COLO829 (cell line): ENCODE data around the gene RBM25.
"Not testable (repeated sequence)": the region's sequence is repeated elsewhere in the genome, so short reads cannot be mapped to it uniquely, and the experiment has no call there.

Experiments
- DNase-seq: peaks from one replicate; pipeline ENCODE4 v3.0.0; 2012; ENCODE audit warnings: low spot score

Gene RBM25

GRCh38 chr14:73058224-73058921 is at the start of gene RBM25:
TSS of gene RBM25 (plus strand) at chr14:73058534. CDS start at chr14:73071642, 13,108 bp downstream.
- DNase-seq = peak; percentile 97

GRCh38 chr14:73011189-73011588 is 47.1 kb upstream of the RBM25 start:
- DNase-seq = not testable (repeated sequence)

GRCh38 chr14:73014105-73014504 is 44.2 kb upstream of the RBM25 start:
- DNase-seq = peak; percentile 97

GRCh38 chr14:73015552-73015951 is 42.8 kb upstream of the RBM25 start:
- DNase-seq = not testable (repeated sequence)

- DNase-seq = not testable (repeated sequence)
Observed at GRCh38 chr14:73016011-73016410, 42.3 kb upstream of the RBM25 start.

DNA sequence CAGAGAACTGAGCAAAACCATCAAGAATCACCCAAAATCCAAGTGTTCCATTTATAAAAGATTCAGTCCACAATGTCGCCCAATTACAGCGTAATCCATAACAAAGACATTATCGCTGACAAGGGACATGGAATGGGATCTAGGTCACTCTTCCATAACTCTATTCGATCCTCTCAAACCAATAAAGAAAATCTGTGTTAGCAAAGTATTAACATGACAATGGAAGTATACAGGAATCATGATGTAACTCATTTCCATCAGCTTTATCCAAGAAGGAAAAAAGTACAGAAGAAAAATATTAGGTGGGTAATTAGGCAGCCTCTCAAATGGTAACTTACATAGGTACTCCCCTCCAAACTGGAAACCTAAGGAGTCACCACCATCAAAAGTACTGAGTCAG is 36.3 kb upstream of the RBM25 start:
- no peak for DNase-seq

DNA sequence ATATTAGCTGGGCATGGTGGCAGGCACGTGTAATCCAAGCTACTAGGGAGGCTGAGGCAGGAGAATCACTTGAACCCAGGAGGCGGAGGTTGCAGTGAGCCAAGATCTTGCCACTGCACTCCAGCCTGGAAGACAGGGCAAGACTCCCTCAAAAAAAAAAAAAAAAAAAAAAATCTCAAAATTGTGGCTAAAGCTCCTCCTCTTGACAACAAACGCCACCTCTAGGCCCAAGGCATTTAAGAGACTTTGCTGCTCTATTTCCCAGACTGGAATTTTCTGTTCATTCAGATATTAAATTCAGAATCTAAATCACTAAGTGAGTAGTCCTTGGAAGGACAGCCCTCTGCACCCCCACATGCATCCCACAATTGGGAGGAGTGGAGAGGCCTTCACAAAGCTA is 32.8 kb upstream of the RBM25 start:
- no peak for DNase-seq

DNA sequence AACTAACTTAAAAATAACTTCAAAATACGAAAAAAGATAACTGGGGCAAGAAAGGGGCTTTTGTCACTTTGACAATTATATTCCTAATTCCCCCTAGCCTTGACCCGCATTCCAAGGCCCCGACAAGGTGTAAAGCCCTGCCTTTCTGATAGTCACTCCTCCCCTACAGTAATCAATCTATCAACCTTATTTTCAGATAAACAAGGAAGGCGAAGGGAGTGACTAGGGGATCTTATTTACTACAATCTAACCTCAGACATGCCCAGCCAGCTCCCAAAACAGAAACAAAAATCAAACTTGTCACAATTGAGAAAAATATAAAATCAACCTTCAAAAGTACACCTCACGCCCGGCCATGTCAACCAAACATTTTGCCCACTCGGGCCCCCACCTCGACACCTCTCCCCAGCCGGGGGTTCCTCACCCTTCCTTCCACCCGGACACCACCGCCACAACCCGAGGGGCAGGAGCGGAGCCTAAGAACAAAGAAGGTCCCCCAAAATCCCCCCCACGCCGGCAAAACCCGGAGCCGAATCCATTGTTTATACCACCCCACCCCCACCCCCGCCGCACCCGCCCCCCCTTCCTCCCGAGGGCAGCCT is 32.0 kb upstream of the RBM25 start:
- DNase-seq = no peak

- DNase-seq = peak; percentile 96
Observed at GRCh38 chr14:73026845-73027542, 31.3 kb upstream of the RBM25 start, which contains the start of gene ZFYVE1. TSS of gene ZFYVE1 (minus strand) at chr14:73027106. CDS start at chr14:73024508, 2,598 bp downstream.

DNA sequence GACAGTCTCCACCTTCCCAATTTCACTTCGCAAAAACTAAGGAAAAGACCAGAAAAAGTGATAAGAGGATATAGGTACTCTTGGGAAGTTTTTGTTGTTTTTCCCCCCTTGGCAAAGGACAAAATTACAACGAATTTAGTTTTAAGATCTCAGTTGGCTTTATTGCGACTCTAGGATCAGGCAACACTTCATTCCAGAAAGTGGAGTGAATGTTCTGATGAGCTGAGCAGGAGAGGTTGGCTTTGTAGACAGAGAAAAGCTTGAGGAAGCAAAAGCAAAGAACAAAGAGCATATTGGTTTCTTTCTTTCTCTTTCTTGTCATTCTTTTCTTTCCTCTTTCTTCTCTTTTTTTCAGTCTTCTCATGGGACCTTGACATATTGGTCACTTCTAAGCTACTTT is 30.8 kb upstream of the RBM25 start:
- DNase-seq = no peak

GRCh38 chr14:73027984-73028383 is 30.4 kb upstream of the RBM25 start:
- no peak for DNase-seq

GRCh38 chr14:73036706-73037450 is 21.5 kb upstream of the RBM25 start:
- DNase-seq = not testable (repeated sequence)

GRCh38 chr14:73047808-73048207 is 10.5 kb upstream of the RBM25 start:
- DNase-seq = no peak

- DNase-seq = no peak
Observed at GRCh38 chr14:73049428-73049827, 8.9 kb upstream of the RBM25 start.

- no peak for DNase-seq
Observed at GRCh38 chr14:73055251-73055650, 3.1 kb upstream of the RBM25 start.

- no peak for DNase-seq
Observed at GRCh38 chr14:73057944-73058223, 450 bp upstream of the RBM25 start.

- DNase-seq = peak; percentile 23
Observed at GRCh38 chr14:73058922-73059673, 764 bp downstream of the RBM25 start.

GRCh38 chr14:73069585-73069984 is 11.3 kb downstream of the RBM25 start:
- DNase-seq = no peak

GRCh38 chr14:73091044-73091443 is 32.7 kb downstream of the RBM25 start:
- no peak for DNase-seq

DNA sequence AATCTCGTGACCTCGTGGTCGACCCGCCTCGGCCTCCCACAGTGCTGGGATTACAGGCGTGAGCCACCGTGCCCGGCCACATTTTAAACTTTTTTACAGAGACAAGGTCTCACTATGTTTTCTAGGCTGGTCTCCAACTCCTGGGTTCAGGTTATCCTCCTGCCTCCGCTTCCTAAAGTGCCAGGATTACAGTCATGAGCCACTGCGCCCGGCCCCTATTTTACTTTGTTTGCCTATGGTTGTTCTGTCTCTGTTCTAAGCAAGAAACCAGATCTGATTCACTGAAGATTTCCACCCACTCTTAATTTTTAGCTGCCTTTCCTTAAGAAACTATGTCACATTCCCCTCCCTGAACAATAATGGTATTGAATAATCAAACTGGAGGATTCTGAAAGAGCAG is 39.1 kb downstream of the RBM25 start:
- DNase-seq = peak; percentile 59

DNA sequence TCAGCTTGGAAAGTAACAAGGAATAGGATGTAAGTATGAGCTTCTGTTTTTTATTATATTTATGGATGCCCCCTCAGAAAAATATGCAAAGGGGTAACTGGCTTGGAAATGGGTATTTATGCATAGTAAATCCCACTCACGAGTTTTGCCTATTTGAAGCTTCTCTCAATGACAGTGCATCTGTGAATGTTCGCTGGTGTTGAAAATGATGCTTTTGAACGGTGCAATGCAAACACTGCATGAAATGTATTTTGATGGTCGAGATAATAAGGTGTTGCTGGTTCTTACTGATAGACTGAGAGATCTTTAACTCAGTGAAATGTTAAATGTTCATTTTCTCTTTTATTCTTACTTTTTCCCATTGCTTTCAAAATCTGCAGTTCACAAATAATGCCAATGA is 42.0 kb downstream of the RBM25 start:
- no peak for DNase-seq
